ENCODE measurements around the gene LAMB1.

The LAMB1 gene

GRCh38 chr7:107996072-107996882, 6.7 kb downstream of the LAMB1 start:
- H3K9me3 ChIP-seq (ENCODE audit: insufficient read depth, low read length) = no peaks in the 10 kb centered on the region
- H3K79me2 ChIP-seq (ENCODE audit: low read length) = no peaks in the 10 kb centered on the region
- H3K4me3 ChIP-seq (ENCODE audit: low read length) = no peak overlapping the region
- no peak overlapping the region for H3K4me2 ChIP-seq (ENCODE audit: low read length)
- no peaks in the 10 kb centered on the region for H3K27me3 ChIP-seq (ENCODE audit: low read depth, low read length)
- H3K27ac ChIP-seq (ENCODE audit: low read length) = no peak overlapping the region
- no peaks in the 10 kb centered on the region for H3K4me1 ChIP-seq (ENCODE audit: low read length)
- TF ChIP-seq, protein P1, sequence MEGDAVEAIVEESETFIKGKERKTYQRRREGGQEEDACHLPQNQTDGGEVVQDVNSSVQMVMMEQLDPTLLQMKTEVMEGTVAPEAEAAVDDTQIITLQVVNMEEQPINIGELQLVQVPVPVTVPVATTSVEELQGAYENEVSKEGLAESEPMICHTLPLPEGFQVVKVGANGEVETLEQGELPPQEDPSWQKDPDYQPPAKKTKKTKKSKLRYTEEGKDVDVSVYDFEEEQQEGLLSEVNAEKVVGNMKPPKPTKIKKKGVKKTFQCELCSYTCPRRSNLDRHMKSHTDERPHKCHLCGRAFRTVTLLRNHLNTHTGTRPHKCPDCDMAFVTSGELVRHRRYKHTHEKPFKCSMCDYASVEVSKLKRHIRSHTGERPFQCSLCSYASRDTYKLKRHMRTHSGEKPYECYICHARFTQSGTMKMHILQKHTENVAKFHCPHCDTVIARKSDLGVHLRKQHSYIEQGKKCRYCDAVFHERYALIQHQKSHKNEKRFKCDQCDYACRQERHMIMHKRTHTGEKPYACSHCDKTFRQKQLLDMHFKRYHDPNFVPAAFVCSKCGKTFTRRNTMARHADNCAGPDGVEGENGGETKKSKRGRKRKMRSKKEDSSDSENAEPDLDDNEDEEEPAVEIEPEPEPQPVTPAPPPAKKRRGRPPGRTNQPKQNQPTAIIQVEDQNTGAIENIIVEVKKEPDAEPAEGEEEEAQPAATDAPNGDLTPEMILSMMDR (IDR thresholded peaks at IDR 0.05; ENCODE audit: low read depth, low read length) = no peak
- no peak for TF ChIP-seq EZH2phosphoT487 (IDR thresholded peaks at IDR 0.05; ENCODE audit: low read depth)
- no peak overlapping the region for H3K9ac ChIP-seq (ENCODE audit: low read length)
- no peaks in the 10 kb centered on the region for H3K36me3 ChIP-seq (replicated peaks; ENCODE audit: low read depth, low read length)
- no peak overlapping the region for H2AFZ ChIP-seq (ENCODE audit: low read depth, low read length)
- no peaks in the 10 kb centered on the region for H4K20me1 ChIP-seq (ENCODE audit: insufficient read depth, low read length)

DNA sequence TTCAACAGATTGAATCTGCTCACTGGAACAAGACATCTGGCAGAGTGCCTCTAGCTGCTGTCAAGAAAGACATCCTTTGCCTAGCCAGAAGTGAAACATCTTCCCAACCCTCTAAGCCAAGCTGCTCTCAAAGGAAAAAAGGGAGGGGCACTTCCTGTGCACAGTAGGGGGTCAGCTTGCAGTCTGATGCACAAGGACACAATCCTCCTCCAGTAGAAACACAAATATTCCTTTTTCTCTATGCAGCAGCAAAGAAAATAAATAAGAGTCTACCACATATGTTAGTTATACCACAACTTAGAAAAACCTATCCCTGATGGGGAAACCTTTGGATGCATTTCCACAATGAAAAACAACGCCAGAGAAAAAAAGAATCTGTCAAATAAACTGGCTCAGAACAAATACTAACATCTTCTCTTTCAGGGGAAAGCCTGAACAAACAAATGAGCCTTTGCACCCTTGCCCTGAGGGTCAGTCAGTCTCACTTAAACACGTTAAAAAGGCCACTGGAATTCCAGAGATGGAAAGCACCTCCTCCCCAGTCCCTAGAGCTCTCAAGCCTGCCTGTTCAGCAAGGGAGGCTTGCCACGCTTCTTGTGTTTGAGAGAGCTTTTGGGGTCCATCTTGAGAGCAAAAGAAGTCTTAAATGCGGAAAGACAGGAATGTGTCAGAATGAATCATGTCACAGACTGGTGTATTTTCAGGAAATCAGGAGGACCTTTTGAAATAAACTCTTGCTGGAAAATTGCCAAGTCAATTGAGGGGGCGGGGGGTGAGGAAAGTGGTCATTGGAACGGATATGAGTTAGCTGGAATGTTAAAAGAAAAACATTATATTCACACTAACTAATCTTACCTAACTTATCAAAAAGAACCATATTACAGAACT, 7.5 kb downstream of the LAMB1 start:
- Histone ChIP-seq H4K20me1 (ENCODE audit: insufficient read depth, low read length) (no peaks in the 10 kb centered on the region), H3K4me1 (ENCODE audit: low read length) (no peaks in the 10 kb centered on the region), H3K4me2 (ENCODE audit: low read length) (no peak overlapping the region), H3K79me2 (ENCODE audit: low read length) (no peaks in the 10 kb centered on the region), H3K27ac (ENCODE audit: low read length) (no peak overlapping the region), H3K9ac (ENCODE audit: low read length) (no peak overlapping the region), H3K36me3 (replicated peaks; ENCODE audit: low read depth, low read length) (no peaks in the 10 kb centered on the region), H3K9me3 (ENCODE audit: insufficient read depth, low read length) (no peaks in the 10 kb centered on the region), H3K27me3 (ENCODE audit: low read depth, low read length) (no peaks in the 10 kb centered on the region), H2AFZ (ENCODE audit: low read depth, low read length) (no peak overlapping the region), H3K4me3 (ENCODE audit: low read length) (no peak overlapping the region)
- no peak for TF ChIP-seq EZH2phosphoT487 (IDR thresholded peaks at IDR 0.05; ENCODE audit: low read depth)
- TF ChIP-seq, protein P1 (IDR thresholded peaks at IDR 0.05; ENCODE audit: low read depth, low read length) = no peak

GRCh38 chr7:107994421-107995030, 8.4 kb downstream of the LAMB1 start:
- H3K36me3 ChIP-seq (replicated peaks; ENCODE audit: low read depth, low read length) = no peaks in the 10 kb centered on the region
- H3K27ac ChIP-seq (ENCODE audit: low read length) = no peak overlapping the region
- TF ChIP-seq, protein P1 (IDR thresholded peaks at IDR 0.05; ENCODE audit: low read depth, low read length) = no peak
- TF ChIP-seq EZH2phosphoT487 (IDR thresholded peaks at IDR 0.05; ENCODE audit: low read depth) = no peak
- no peaks in the 10 kb centered on the region for H3K9me3 ChIP-seq (ENCODE audit: insufficient read depth, low read length)
- no peaks in the 10 kb centered on the region for H3K79me2 ChIP-seq (ENCODE audit: low read length)
- H4K20me1 ChIP-seq (ENCODE audit: insufficient read depth, low read length) = no peaks in the 10 kb centered on the region
- H3K4me2 ChIP-seq (ENCODE audit: low read length) = no peak overlapping the region
- no peak overlapping the region for H2AFZ ChIP-seq (ENCODE audit: low read depth, low read length)
- H3K9ac ChIP-seq (ENCODE audit: low read length) = no peak overlapping the region
- no peak overlapping the region for H3K4me3 ChIP-seq (ENCODE audit: low read length)
- no peaks in the 10 kb centered on the region for H3K27me3 ChIP-seq (ENCODE audit: low read depth, low read length)
- H3K4me1 ChIP-seq (ENCODE audit: low read length) = no peaks in the 10 kb centered on the region

DNA sequence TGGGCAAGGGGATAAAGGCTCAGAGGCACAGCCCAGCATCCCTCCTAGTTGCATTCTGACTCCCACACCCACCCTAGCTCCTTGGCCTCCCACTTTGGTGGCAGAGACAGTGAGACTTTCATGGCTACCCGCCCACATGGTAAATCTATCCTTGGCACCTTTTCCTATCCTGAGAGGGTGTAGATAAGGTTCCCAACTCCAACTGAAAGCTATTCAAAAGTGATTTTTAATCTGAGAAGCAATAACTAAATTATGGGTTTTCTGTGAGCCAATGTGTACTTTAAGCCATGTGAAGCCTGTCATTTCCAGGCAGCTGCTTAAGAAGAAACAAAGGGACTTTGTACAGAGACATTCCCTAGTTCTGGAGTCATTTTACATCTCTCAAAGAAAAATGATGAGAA, 9.1 kb downstream of the LAMB1 start:
- Histone ChIP-seq H4K20me1 (ENCODE audit: insufficient read depth, low read length) (no peaks in the 10 kb centered on the region), H3K4me1 (ENCODE audit: low read length) (no peaks in the 10 kb centered on the region)
- no peak for TF ChIP-seq EZH2phosphoT487 (IDR thresholded peaks at IDR 0.05; ENCODE audit: low read depth)
- TF ChIP-seq, protein P1 (IDR thresholded peaks at IDR 0.05; ENCODE audit: low read depth, low read length) = no peak

More for the DNA sequence above, 9.1 kb downstream of the LAMB1 start:
- Histone ChIP-seq H3K36me3 (replicated peaks; ENCODE audit: low read depth, low read length) (no peaks in the 10 kb centered on the region), H2AFZ (ENCODE audit: low read depth, low read length) (no peak overlapping the region), H3K9me3 (ENCODE audit: insufficient read depth, low read length) (no peaks in the 10 kb centered on the region), H3K4me2 (ENCODE audit: low read length) (no peak overlapping the region), H3K4me3 (ENCODE audit: low read length) (no peak overlapping the region), H3K9ac (ENCODE audit: low read length) (no peak overlapping the region), H3K27ac (ENCODE audit: low read length) (no peak overlapping the region), H3K79me2 (ENCODE audit: low read length) (no peaks in the 10 kb centered on the region), H3K27me3 (ENCODE audit: low read depth, low read length) (no peaks in the 10 kb centered on the region)

Data from OCI-LY3 (cell line).